Stimulated activated CD8-positive, alpha-beta memory T cell treated with anti-CD3 and anti-CD28 coated beads, Interleukin-12 subunit alpha, Interleukin-12 subunit beta, amount 100 ng/mL, for 24 hours (primary cell): ENCODE results near the gene HOXD4.

Source experiments
- DNase-seq: peaks from one replicate; pipeline ENCODE4 v3.0.0-alpha.2; 2020; ENCODE audit errors: extremely low read depth

Gene HOXD4

DNA sequence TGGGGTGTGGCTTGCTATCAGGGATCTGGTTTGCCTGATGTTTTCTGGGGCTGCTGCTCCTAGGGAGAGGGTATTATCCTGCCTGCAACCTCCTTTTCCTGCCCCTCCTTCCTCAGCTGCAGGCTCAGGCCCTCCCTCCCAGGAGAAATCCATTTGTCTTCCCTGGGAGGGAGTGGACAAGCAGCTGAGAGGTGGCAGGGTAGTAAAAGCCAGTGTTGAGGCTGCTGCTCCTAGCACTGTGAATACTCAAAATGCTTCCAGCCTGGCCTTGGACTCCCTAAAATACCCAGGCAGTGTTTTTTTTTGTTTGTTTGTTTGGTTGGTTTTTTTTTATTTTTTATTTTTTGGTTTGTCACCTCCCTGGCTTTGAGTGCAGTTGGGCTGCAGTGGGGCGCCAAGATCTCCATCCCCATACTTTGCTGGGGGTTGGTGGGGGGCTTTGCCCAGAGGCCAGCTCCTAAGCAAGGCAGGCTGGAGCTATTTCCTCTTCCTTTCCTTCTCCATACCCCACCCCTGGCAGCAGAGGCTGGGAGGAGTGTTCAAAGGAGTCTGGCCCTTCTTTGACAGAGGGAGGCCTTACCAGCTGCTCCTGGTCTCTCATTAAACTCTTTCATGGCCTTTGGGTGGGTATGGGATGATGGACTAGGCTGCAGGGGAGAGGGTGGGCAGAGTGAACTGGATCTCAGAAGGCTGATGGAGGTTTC lies 19.4 kb downstream of the HOXD4 start:
- DNase-seq: no peak

DNA sequence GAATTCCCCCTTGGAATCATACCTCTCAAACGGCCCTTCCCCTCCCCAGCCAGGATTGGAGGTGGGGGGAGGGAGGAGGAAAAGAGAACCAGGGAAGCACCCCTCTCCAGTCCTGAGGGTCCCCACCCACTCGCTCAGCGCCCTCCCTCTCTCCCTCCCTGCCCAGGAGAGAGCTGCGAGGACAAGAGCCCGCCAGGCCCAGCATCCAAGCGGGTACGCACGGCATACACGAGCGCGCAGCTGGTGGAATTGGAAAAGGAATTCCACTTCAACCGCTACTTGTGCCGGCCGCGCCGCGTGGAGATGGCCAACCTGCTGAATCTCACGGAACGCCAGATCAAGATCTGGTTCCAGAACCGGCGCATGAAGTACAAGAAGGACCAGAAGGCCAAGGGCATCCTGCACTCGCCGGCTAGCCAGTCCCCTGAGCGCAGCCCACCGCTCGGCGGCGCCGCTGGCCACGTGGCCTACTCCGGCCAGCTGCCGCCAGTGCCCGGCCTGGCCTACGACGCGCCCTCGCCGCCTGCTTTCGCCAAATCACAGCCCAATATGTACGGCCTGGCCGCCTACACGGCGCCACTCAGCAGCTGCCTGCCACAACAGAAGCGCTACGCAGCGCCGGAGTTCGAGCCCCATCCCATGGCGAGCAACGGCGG lies 20.1 kb downstream of the HOXD4 start:
- no peak for DNase-seq

DNA sequence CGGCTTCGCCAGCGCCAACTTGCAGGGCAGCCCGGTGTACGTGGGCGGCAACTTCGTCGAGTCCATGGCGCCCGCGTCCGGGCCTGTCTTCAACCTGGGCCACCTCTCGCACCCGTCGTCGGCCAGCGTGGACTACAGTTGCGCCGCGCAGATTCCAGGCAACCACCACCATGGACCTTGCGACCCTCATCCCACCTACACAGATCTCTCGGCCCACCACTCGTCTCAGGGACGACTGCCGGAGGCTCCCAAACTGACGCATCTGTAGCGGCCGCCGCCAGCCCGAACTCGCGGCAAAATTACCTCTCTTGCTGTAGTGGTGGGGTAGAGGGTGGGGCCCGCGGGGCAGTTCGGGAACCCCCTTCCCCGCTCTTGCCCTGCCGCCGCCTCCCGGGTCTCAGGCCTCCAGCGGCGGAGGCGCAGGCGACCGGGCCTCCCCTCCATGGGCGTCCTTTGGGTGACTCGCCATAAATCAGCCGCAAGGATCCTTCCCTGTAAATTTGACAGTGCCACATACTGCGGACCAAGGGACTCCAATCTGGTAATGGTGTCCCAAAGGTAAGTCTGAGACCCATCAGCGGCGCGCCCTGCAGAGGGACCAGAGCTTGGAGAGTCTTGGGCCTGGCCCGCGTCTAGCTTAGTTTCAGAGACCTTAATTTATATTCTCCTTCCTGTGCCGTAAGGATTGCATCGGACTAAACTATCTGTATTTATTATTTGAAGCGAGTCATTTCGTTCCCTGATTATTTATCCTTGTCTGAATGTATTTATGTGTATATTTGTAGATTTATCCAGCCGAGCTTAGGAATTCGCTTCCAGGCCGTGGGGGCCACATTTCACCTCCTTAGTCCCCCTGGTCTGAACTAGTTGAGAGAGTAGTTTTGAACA lies 20.9 kb downstream of the HOXD4 start:
- no peak for DNase-seq

DNA sequence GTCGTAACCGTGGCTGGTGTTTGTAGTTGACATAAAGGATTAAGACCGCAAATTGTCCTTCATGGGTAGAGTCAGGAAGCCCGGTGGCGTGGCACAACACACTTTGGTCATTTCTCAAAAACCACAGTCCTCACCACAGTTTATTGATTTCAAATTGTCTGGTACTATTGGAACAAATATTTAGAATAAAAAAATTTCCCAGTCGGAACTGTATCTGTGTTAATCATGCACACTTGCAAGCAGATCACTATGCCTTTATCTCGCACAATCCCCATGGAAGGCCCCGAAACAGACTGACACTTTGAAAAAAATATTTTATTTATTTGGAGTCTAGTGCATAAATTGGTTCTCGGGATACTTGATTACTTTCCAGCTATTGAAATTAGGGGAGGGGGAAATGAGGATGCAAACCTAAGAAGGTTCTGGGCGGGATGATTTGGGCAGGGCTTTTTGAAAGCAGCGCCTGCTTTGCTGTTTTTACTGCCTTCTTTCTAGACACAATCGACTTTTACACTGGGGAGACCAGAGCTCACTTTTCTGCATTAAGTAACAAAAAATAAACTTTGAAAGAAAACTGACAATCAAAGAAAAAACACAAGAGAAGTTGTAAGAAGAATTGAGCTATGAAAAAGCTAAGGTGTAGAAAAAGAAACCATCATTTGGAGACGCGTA lies 21.7 kb downstream of the HOXD4 start:
- DNase-seq: no peak

DNA sequence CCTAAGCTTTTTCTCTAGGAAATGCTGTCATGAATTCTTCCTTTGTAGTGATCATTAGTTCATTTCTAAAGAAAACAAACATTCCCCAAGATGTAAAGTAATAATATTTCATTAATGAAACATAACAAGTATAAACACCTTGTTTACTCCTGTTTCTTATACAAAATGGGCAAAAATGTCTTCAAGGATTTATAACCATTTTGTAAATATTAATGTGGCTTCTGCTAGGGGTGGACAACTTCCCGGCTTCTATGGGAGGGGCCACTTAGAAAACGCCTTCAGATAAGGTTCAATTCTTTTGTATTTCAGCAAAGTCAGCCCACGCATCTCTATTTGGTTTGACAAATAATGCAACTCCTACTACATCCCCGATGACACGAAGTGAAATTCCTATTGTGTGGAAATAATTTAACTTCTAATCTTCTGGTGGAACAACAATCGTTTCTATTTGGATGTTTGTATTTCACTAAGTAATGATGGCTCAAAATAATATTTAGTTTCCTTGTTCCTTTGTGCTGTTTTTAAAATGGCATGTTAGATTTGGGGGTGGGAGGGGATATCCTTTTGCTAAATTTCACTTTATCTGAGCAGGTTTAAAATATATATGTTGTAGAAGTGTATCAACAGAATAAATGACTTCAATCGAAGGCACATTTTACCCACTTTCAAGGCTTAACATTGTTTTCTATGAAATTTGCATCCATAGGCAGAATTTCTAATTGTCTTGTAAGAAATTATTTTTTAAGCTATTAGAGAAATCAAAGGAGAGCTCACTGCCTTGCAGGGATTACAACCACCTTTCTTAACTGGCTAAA lies 22.4 kb downstream of the HOXD4 start:
- no peak for DNase-seq

DNA sequence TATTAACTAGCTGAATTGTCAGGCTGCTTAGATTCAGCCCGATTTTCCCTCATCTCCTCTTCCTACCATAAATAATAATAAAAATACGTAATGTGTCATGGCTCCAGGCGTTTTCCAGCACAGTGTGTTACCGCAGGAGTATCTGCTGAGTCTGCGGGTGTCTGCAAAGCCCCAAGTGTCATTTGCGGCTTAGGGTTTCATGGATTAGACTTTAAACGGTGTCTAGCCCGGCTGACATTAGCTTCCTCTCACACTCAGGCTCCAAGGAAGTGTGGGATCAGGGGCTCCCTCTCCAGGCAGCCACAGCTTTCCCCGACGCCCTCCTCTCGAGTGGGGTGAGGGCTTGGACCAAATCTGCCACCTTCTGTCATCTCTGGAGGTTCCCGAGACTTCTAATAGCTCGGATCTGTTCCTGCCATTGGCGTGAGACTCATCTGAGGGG lies 23.1 kb downstream of the HOXD4 start:
- DNase-seq: no peak

DNA sequence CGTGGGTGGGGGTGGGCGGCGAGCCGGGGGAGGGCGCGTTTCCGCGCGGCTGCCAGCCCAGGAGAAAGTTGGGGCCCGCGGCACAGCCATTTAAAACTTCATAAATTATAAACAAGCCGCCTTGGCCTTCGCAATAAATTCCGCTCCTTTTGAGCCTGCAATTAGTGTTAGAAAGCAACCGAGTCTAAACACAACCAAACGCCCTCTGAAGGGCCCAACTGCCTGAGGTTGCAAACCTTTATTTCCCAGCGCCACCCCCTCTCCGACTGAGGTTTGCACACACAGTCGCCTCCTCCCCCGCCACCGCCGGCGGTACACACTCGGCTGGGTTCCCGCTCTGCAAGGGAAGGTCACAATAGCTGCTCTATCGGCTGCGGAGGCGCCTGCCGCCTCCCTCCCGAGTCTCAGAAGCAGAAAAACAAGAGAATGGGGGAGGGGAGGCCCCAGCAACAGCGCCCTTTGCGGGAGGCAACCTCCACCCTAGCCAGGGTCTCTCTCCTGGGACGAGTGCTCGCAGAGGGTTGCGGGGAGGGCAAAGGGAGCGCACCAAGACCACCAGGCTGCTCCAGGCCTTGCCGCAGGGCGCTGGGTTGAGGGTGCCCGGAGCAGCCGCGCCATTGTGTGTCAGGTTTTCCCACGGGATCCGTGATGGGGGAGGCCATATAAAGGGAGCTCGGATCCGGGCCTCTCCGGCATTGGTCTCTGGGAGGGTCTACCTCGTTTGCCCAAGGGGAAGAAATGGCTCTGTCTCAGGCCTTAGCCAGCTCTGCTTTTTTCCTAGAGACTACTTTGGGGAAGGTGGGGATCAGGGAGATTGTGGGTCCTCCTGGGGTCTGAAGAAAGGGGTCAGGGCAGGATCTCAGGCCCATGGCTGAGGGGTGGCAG lies 23.7 kb downstream of the HOXD4 start:
- DNase-seq: no peak

DNA sequence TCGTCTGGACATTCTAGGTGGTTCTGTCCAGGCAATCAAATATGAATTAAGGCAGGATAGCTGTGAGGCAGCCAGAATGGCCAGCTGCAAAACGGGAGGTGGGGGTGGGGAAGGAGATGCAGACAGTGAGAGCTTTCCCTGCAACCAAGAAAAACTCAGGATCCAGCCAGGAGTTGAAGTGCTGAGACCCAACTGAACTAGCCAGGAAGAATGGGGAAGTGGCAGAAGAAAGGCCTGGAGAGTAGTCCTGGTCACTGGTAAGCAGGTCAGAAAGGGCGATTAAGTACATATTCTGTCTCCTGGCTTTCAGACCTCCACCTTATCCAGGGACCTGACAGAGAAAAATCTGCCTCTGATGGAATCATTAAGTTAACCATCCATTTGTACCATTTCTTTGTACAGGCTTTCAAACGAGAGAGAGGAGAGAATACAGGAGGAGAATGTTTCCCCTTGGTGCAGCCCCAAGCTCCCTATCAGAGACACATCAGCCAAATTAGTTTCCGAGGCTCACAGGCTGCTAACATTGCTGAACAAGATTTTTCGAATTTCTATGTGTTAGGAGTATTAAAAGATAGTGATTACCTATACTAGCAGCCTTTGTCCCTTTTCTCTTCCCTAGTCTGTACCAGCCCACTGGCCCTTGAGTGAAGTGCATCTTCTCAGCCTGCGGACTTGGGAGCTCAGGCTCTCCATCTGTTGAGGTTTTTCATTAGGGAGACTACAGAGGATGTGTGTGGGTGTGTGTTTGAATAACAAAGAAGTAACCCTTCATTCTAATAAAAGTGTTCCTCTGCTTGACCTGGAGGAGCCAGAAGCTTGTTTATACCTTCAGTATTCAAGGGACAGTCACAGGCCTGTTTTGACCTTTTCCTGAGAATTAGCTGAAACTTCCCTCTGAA lies 24.6 kb downstream of the HOXD4 start:
- DNase-seq: no peak

DNA sequence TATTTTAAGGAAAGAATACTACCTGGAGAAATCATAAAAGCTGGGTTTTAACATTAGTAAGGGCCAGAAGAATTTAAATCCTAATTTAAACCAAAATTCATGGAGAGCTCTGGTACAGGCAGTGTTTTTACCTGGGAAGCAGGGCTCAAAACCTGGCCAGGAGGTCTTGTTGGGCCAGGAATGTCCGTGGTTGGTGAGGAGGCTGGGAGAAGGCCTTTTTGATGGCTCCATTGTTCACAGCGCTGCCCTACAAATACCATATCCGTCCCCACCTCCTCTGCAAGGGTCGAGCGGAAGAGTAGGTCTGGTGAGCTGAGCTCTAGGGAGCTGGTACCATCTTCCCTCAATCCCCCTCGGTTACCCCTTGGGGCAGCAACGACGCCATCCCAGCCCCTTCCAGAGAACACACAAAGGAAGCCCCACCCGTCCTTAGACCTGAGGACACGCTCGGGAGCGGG lies 26.3 kb downstream of the HOXD4 start:
- no peak for DNase-seq

DNA sequence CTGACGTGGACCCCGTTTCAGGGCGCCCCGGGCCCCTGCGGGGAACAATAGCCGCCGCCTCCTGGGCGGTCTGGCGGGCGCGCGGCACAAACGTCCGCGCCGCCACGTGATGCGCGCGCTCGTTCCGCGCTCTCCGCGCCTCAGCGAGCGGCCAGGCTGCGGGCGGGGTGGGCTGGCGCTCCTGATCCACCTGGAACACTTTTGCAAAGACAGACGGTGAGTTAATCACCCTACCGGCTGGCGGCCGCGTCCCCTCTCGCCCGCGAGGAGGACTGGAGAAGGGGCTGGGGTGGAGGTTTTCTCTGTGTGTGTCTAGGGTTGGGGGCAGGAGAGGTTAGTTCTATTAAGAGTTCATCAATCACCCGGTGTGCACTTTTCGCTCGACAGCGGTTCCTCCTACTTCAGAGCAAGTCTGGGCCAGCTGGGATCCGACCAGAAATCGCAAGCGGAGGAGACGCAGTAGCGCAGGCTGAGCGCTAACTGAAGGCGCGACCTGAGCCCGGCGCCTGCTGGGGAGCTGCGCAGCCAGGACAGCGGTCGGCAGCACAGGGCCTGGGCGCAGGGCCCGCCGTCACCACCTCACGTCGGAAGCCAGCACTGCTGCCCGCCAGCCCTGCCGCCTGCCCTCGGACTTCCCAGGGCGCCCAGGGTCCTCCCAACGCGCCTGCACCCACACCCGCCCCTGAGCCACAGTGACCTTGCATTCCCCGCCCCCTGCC lies 26.8 kb downstream of the HOXD4 start:
- no peak for DNase-seq

DNA sequence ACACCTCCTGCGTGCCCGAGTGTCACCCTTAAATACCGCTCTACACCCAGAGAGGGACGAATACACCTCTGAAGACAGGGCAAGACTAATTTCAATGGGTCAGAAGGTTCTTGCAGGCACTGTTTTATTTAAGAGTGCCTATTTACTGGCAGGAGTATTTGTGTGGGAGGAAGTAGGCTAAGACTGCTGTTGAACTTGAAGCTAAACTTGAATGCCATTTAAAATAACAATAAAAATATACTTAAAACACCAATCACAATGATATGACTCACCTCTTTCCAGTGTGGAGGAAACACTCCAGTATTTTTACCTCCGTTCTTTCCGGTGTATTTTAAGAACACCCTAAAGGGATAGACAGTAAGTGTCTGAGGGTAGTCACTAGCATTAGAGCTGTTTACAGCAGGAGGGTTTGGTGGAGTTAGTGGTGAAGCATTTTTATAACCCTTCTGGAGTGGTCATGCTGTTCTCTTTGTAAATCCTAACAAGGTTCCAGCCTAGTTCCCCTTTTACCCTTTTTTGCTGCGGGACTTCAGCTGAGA lies 27.5 kb downstream of the HOXD4 start:
- no peak for DNase-seq

DNA sequence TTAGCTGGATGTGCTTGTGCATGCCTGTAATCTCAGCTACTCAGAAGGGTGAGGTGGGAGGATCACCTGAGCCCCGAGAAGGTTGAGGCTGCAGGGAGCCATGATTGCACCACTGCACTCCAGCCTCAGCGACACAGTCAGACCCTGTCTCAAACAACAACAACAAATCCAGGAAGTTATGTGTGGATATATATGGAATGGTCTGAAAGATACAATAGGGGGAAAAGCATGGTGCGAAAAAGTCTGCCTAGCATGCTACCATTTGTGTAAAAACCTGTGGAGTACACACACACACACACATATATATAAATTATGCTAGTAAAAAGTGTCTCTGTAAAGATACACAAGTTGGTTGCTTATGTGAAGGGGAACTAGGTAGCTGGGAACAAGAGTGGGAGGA lies 30.2 kb downstream of the HOXD4 start:
- no peak for DNase-seq

DNA sequence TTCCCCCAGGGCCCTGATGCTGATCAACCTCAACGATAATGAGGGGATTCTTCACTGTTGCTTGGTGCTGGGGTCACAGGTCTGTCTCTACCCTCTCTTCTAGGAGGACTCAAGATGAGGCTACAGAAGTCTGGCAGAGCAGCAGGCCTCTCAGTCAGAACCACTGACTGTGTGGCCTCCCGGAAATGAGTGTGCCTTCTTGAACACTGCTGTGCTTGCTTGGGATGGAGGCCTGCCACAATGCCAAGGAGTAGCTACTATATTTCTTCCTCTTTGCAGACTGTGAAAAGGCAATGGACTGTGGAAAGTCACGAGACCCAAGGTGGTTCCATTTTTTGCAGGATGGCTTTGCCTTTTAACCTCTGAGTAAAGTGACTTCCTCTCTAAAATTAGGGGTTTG lies 31.3 kb downstream of the HOXD4 start:
- DNase-seq: no peak

DNA sequence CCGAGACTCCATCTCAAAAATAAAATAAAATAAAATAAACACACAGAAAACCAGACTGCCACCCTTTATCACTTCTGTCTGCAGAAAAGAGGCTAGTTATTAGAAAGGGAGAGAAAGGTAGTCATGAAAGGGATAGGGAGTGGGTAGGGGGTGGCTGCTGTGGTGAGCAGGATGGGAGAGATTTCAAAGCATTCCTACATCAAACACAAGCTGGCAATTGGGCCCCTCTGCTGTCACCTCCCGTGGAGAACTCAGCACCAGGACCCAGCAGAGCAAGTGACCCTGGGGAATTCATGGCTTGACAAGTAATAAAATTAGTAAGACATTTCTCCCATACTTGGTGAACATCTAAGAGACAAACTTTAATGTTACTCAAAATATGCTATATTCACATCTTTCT lies 33.4 kb downstream of the HOXD4 start:
- DNase-seq: no peak

DNA sequence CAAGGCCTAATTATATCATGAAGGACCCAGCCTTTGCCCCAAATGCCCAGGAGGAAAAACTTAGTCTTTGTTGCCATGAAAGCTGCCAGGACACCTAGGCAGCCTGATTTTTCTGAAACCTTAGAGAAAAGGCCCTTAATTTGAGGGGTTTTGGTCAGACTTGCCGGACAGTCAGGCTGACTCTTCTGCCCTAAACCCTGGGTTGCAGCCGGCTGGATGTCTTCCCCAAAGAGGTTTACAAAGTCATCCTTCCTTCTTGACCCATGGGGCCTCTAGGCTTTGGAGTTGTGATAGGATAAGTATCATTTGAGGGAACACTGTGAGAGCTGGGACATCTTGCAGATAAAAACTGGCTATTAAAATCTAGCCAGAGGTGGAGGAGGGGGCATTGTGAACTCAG lies 34.7 kb downstream of the HOXD4 start:
- DNase-seq: no peak

DNA sequence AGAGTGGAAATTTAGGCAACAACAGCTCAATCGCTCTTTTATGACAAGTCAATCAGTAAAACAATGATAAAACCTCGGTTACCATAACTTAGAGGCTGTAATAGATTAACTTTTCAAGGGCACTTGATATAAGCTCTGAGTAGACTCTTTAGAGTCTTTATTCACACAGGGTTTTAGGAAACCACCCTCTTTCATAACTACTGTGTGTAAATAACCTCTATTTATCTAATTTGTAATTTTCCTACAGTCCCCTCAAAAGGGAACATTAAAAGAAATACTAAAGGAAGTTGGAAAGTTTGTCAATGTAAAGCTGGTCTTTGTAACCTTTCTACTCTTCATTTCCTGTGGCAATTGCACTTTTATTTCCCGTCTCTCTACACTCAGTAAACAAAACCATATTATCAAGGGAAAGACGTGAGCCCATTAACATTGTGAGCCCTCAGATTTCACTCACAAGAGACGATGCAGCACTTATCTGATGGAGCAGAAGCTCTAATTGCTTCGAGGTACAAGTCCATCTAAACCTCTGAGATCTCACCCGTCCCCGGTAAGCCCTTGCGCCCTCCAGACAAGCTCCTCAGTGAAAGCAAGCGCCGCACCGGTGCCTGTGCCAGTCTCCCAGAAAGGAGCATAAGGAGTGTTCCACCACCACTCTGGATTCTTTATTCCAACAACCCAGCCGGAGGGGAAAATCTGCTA lies 36.0 kb downstream of the HOXD4 start:
- DNase-seq: no peak
